Heart left ventricle (tissue), 16 donors: ENCODE data around the gene SIN3B. TPM values are rescaled to one million over a fixed set of nuclear protein-coding genes. Genes with fewer than 3 reads are reported as not detected.

Experiments
- ATAC-seq, 4 donors: fragments of 200-7000 bp; cut with Tn5 transposase; one replicate each; pipeline ENCODE4 v1.9.1; 2020 to 2022; ENCODE audit warnings: moderate library complexity in 4 of 4, mild to moderate bottlenecking in 3 of 4, moderate number of reproducible peaks in 1 of 4
- DNase-seq, 5 donors: peaks; one replicate each; pipeline ENCODE4 v3.0.0-alpha.2; 2020
- H3K27ac ChIP-seq, 12 donors: fragments of 200-600 bp; sonication (generic) in 4 of 12; one replicate each; pipeline versions ENCODE4 v1.5.0 to v1.8.0; 2016 to 2022; ENCODE audit warnings: mild to moderate bottlenecking in 2 of 12
- H3K27me3 ChIP-seq, 9 donors: fragments of 200-600 bp; sonication (generic) in 2 of 9; one replicate each; pipeline versions ENCODE4 v1.5.1 to v1.8.0; 2016 to 2022; ENCODE audit warnings: mild to moderate bottlenecking in 3 of 9
- H3K36me3 ChIP-seq, 9 donors: fragments of 200-600 bp; sonication (generic) in 2 of 9; one replicate each; pipeline versions ENCODE4 v1.5.0 to v1.8.0; 2018 to 2022; ENCODE audit warnings: mild to moderate bottlenecking in 2 of 9
- H3K4me1 ChIP-seq, 12 donors: fragments of 200-600 bp; sonication (generic) in 4 of 12; one replicate each; pipeline versions ENCODE4 v1.5.0 to v1.8.0; 2016 to 2022; ENCODE audit warnings: mild to moderate bottlenecking in 3 of 12
- H3K4me3 ChIP-seq, 12 donors: fragments of 200-600 bp; sonication (generic) in 4 of 12; one replicate each; pipeline versions ENCODE4 v1.5.0 to v1.8.0; 2017 to 2022; ENCODE audit warnings: mild to moderate bottlenecking in 9 of 12, moderate library complexity in 4 of 12
- H3K9me3 ChIP-seq, 12 donors: fragments of 200-600 bp; sonication (generic) in 4 of 12; one replicate each; pipeline versions ENCODE4 v1.5.0 to v1.8.0; 2016 to 2022; ENCODE audit warnings: mild to moderate bottlenecking in 1 of 12
- POLR2A ChIP-seq, 2 donors: fragments of 450-650 bp; IDR thresholded peaks; one replicate each; pipeline ENCODE4 v1.6.1; 2017; ENCODE audit warnings: antibody characterized with exemption in 2 of 2, mild to moderate bottlenecking in 2 of 2, moderate library complexity in 2 of 2
- WGBS, 4 donors: extraction: QIAGEN DNeasy Blood & Tissue Kit in 2 of 4; methylation state at CpG; one replicate each; pipeline versions ENCODE4 v1.1.5 to v1.1.7; 2013 to 2018; 5-methylcytosine and 5-hydroxymethylcytosine counted together
- intact Hi-C, 10 donors: fragments of 100-400 bp; cut with DNase I; formaldehyde crosslinking; loops; one replicate each; pipeline versions ENCODE4 v1.11.1 to v1.14.2; 2022
- polyA plus RNA-seq, 2 donors: library from polyadenylated mRNA; stranded (reverse); fragments of 200-250 nt; gene quantifications; one replicate each; pipeline ENCODE4 v1.2.3, GENCODE V29; 2013
- total RNA-seq, 9 donors: library from RNA; depleted of rRNA in 2 of 9; stranded (reverse); fragments of >200 nt in 2 of 9; fragmentation: NEBNext Ultra II Directional in 3 of 9; extraction: Animal tissue kit (Norgen Biotek cat#: 25700) in 3 of 9; gene quantifications; one replicate each; pipeline versions ENCODE4 v1.1.0 to v1.2.4, GENCODE V29; 2016 to 2023
- TF ChIP-seq, protein P1 (sequence below), 12 donors: fragments of 200-600 bp; sonication (generic) in 4 of 12; IDR thresholded peaks; one replicate each; pipeline versions ENCODE4 v1.5.0 to v1.8.0; 2018 to 2022; ENCODE audit warnings: antibody characterized with exemption in 12 of 12, mild to moderate bottlenecking in 5 of 12
- donor health status: ischemic (EF 13 %, LVEDD 7.1; RV severe dilation, severe dysfunction).
- donor health status: healthy with polysubstance abuse.
- donor health status: DM: no; HTN: yes; CAD: no.
- donor health status: DM: no; HTN: no; CAD: no.
- donor health status: ischemic (EF 25% LVEDD 6.9; RV normal size, moderate dysfunction).
- donor health status: ischemic (EF 25% LVEDD 5.7; RV mildly dilated, moderate dysfunction).
- donor health status: healthy.
- donor health status: DM: yes; HTN: yes; CAD: no.
- donor health status: ischemic (EF 35%, LVEDD 5.7; RV mildly dilated, moderate dysfunction).
- donor health status: nonischemic (EF 11% LVEDD 7.7; RV severe dilation, severe dysfunction).
- donor health status: DM: yes; HTN: yes; CAD: no.
- donor health status: PGD.
- donor health status: ischemic (EF 29% LVEDD 5.4; RV normal size, mild dysfunction).
- donor health status: nonischemic (EF 23%, LVEDD 6.1; RV moderate dilation, normal function).

Gene SIN3B
- total and polyA plus RNA-seq, 11 donors: 15.2 to 36.6 (median 24.6) TPM

- intact Hi-C loops: loop anchor here in 2 of 10 donors (5.0 to 10.0 kb wide), 2 partner anchors 63 to 216 kb away; no protein-coding TSS in a partner anchor
- Histone ChIP-seq H3K4me1 (peaks cover 0 to 32% (median 12%) of the 10 kb centered on the region in 12 donors), H3K27ac (no peak overlapping the region), H3K9me3 (no peaks in the 10 kb centered on the region), H3K36me3 (peaks cover 0 to 59% (median 51%) of the 10 kb centered on the region in 9 donors), H3K27me3 (no peaks in the 10 kb centered on the region), H3K4me3 (no peak overlapping the region)
- 91 to 95% (median 92%) methylated on average over 9 of the region's 9 CpGs for WGBS, 4 donors
- DNase-seq: no peak
- ATAC-seq: no peak
- TF ChIP-seq, protein P1, sequence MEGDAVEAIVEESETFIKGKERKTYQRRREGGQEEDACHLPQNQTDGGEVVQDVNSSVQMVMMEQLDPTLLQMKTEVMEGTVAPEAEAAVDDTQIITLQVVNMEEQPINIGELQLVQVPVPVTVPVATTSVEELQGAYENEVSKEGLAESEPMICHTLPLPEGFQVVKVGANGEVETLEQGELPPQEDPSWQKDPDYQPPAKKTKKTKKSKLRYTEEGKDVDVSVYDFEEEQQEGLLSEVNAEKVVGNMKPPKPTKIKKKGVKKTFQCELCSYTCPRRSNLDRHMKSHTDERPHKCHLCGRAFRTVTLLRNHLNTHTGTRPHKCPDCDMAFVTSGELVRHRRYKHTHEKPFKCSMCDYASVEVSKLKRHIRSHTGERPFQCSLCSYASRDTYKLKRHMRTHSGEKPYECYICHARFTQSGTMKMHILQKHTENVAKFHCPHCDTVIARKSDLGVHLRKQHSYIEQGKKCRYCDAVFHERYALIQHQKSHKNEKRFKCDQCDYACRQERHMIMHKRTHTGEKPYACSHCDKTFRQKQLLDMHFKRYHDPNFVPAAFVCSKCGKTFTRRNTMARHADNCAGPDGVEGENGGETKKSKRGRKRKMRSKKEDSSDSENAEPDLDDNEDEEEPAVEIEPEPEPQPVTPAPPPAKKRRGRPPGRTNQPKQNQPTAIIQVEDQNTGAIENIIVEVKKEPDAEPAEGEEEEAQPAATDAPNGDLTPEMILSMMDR (IDR thresholded peaks at IDR 0.05): no peak
- TF ChIP-seq POLR2A (IDR thresholded peaks at IDR 0.05): no peak
Observed at GRCh38 chr19:16831531-16831930, 2.3 kb downstream of the SIN3B start.

- intact Hi-C loops: loop anchor here in 3 of 10 donors (5.0 to 10.0 kb wide), 3 partner anchors 60 to 213 kb away; no protein-coding TSS in a partner anchor
- Histone ChIP-seq H3K4me3 (no peak overlapping the region), H3K27ac (no peak overlapping the region), H3K36me3 (peaks cover 0 to 86% (median 71%) of the 10 kb centered on the region in 9 donors), H3K27me3 (no peaks in the 10 kb centered on the region), H3K9me3 (no peaks in the 10 kb centered on the region), H3K4me1 (peaks cover 0 to 25% (median 10%) of the 10 kb centered on the region in 12 donors)
- WGBS, 4 donors: 93 to 96% (median 94%) methylated on average over 13 of the region's 13 CpGs
- TF ChIP-seq, protein P1 (IDR thresholded peaks at IDR 0.05): no peak
- TF ChIP-seq POLR2A (IDR thresholded peaks at IDR 0.05): no peak
- ATAC-seq: no peak
- DNase-seq: no peak
Observed at GRCh38 chr19:16834747-16835146, 5.5 kb downstream of the SIN3B start.

DNA sequence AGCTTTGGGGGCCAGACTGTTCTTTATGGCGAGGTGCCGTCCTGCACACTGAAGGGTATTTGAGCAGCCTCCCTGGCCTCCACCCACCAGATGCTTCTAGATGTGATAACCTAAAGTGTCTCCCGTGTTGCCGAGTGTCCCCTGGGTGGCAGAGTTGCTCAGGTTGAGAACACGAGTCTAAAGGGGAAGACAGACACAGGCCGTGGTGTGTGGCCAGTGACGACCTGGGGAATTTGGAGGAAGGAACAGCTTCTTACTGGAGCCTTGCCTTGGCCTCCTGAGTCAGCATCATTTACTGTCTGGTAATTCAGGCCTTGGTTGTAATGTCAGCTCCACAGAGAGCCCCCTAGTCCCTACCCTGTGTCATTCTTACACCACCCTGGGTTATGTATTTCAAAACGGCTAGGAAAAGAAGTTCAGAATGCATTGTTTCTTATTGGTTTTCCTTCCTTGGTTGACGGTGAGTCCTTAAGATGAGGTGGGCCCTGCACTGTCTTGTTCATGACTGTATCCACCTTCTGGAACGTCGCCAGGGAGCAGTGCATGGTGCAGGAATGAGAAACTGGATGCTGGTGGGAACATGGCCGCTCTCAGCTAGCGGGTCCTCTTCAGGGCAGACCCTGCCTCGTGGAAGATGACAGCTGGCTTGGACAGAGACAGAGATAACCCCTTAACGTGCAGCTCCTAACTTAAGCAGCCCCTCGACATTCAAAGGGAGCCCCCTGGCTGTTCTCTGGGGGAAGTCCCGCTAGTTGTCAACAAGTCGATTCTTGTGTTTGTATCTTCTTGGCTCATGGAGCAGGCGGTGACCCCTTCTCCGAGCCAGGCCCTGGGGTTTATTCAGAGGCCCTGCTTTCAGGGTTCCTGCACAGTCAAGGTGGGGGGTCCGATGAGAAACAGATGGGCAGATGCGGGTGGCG, 7.2 kb downstream of the SIN3B start:
- DNase-seq: peak in 3 of 5 donors; percentile 40 to 45 (median 41)
- intact Hi-C loops: loop anchor here in 3 of 10 donors (5.0 to 10.0 kb wide), 2 partner anchors 58 to 61 kb away; no protein-coding TSS in a partner anchor
- H3K4me3 ChIP-seq: no peak overlapping the region

More for the DNA sequence above, 7.2 kb downstream of the SIN3B start:
- no peak for TF ChIP-seq POLR2A (IDR thresholded peaks at IDR 0.05)
- TF ChIP-seq, protein P1 (IDR thresholded peaks at IDR 0.05): peak in 2 of 12 donors; percentile 6 to 8
- Histone ChIP-seq H3K36me3 (peaks cover 0 to 95% (median 83%) of the 10 kb centered on the region in 9 donors), H3K9me3 (no peaks in the 10 kb centered on the region), H3K4me1 (peaks cover 0 to 10% (median under 1%) of the 10 kb centered on the region in 12 donors), H3K27ac (no peak overlapping the region), H3K27me3 (no peaks in the 10 kb centered on the region)
- peak in 3 of 4 donors; percentile 36 to 81 (median 63) for ATAC-seq
- 63 to 66% (median 64%) methylated on average over 22 to 23 of the region's 23 CpGs for WGBS, 4 donors
